ENCODE results near the gene MCM3AP.

DNA sequence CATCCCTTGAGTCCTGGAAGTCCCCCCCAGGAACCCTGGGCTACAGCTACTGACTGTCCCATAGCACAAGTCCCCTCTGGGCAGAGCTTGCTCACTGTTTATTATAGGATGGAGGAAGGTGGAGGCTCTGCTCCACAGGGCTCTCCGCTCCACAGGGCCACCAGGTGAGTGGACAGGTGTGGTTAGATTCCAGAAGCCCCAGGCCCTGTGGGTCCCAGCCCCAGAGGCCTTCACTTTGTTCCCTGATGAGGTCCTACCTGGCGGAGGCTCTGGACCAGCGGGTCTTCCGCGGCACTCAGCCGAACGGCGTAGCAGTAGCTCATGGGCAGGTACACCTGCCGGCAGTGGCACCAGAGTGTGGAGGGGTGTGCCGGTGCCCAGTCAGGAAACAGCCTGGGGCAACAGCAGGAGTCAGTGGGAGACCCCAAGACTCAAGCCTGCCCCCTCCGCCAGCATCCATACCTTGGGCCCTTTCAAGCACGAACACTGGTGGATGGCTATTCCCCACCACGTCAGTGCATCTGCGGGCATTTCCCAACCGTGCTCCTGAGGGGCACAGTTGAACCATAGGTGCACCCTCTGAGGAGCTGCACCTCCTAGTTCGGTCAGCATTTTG, 69.2 kb downstream of the MCM3AP start:
- TF ChIP-seq, protein P1, sequence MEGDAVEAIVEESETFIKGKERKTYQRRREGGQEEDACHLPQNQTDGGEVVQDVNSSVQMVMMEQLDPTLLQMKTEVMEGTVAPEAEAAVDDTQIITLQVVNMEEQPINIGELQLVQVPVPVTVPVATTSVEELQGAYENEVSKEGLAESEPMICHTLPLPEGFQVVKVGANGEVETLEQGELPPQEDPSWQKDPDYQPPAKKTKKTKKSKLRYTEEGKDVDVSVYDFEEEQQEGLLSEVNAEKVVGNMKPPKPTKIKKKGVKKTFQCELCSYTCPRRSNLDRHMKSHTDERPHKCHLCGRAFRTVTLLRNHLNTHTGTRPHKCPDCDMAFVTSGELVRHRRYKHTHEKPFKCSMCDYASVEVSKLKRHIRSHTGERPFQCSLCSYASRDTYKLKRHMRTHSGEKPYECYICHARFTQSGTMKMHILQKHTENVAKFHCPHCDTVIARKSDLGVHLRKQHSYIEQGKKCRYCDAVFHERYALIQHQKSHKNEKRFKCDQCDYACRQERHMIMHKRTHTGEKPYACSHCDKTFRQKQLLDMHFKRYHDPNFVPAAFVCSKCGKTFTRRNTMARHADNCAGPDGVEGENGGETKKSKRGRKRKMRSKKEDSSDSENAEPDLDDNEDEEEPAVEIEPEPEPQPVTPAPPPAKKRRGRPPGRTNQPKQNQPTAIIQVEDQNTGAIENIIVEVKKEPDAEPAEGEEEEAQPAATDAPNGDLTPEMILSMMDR (IDR thresholded peaks at IDR 0.05; ENCODE audit: low read length) = no peak
- no peak for TF ChIP-seq EZH2 (IDR thresholded peaks at IDR 0.05; ENCODE audit: borderline replicate concordance, low read length)

All from OCI-LY1 (cell line).